K562 (cell line): ENCODE results near the gene CNPY2. TPM values are rescaled to one million over a fixed set of nuclear protein-coding genes. Genes with fewer than 3 reads are reported as not detected.

Source experiments
- ATF4 ChIP-seq: fragments of 450-650 bp; formaldehyde crosslinking; IDR thresholded peaks from 2 replicates; pipeline ENCODE4 v1.4.0; 2022; ENCODE audit warnings: mild to moderate bottlenecking, moderate library complexity
- BHLHE40 ChIP-seq: IDR thresholded peaks from 2 replicates; pipeline ENCODE4 v1.6.1; 2011; ENCODE audit warnings: low read length, improper control_type of control experiment
- CREB5 ChIP-seq: fragments of 250-450 bp; sonication (Bioruptor Pico); IDR thresholded peaks from 2 replicates; pipeline ENCODE4 v1.5.0; 2020; ENCODE audit warnings: mild to moderate bottlenecking
- FOXM1 ChIP-seq, 2 experiments: fragments of 450-650 bp in 1 of 2; sonication (generic) in 1 of 2; formaldehyde crosslinking in 1 of 2; IDR thresholded peaks; 2 replicates each; pipeline versions ENCODE4 v1.6.1 to v1.9.0; 2017 to 2022; ENCODE audit warnings: low read depth in 2 of 2, mild to moderate bottlenecking in 2 of 2, missing genetic modification reagents in 1 of 2, moderate library complexity in 1 of 2
- GATA2 ChIP-seq: sonication (generic); formaldehyde crosslinking; IDR thresholded peaks from 2 replicates; pipeline ENCODE4 v1.4.0; 2020; ENCODE audit warnings: mild to moderate bottlenecking, missing genetic modification reagents
- HOXB6 ChIP-seq: fragments of 250-450 bp; sonication (Bioruptor Pico); IDR thresholded peaks from 2 replicates; pipeline ENCODE4 v1.5.1; 2022; ENCODE audit warnings: mild to moderate bottlenecking, borderline replicate concordance
- KAT7 ChIP-seq: sonication (generic); formaldehyde crosslinking; IDR thresholded peaks from 2 replicates; pipeline ENCODE4 v1.8.0; 2022; ENCODE audit warnings: missing genetic modification reagents, mild to moderate bottlenecking, borderline replicate concordance
- NELFE ChIP-seq: IDR thresholded peaks from 2 replicates; pipeline ENCODE4 v1.6.1; 2011; ENCODE audit warnings: mild to moderate bottlenecking; ENCODE audit not compliant: insufficient read depth, insufficient read length
- NFATC3 ChIP-seq: fragments of 450-650 bp; IDR thresholded peaks from 2 replicates; pipeline ENCODE4 v1.6.1; 2017; ENCODE audit warnings: mild to moderate bottlenecking
- NFIX ChIP-seq: fragments of 250-450 bp; sonication (Bioruptor Pico); IDR thresholded peaks from 2 replicates; pipeline ENCODE4 v1.4.0; 2020; ENCODE audit warnings: low read depth, mild to moderate bottlenecking, moderate library complexity
- NUFIP1 ChIP-seq: fragments of 450-650 bp; IDR thresholded peaks from 2 replicates; pipeline ENCODE4 v1.6.1; 2018; ENCODE audit not compliant: partially characterized antibody
- SAFB ChIP-seq: fragments of 200-400 bp; formaldehyde crosslinking; IDR thresholded peaks from 2 replicates; pipeline ENCODE4 v1.6.1; 2017; ENCODE audit warnings: low read depth, low read length, borderline replicate concordance
- SAP30 ChIP-seq: fragments of 200-600 bp; sonication (generic); IDR thresholded peaks from 2 replicates; pipeline ENCODE4 v1.6.1; 2012; ENCODE audit warnings: borderline replicate concordance, low read depth, mild to moderate bottlenecking, moderate library complexity, low read length, control low read depth, inconsistent platforms; ENCODE audit not compliant: insufficient read depth, poor library complexity, severe bottlenecking
- SREBF1 ChIP-seq: fragments of 150-350 bp; IDR thresholded peaks from 2 replicates; pipeline ENCODE4 v1.6.1; 2014; ENCODE audit warnings: antibody characterized with exemption, low read depth, low read length, borderline replicate concordance
- SRSF1 ChIP-seq: fragments of 200-400 bp; formaldehyde crosslinking; IDR thresholded peaks from 2 replicates; pipeline ENCODE4 v1.6.1; 2017; ENCODE audit warnings: mild to moderate bottlenecking, low read depth, low read length, moderate library complexity
- THAP7 ChIP-seq: fragments of 250-450 bp; sonication (Bioruptor Pico); IDR thresholded peaks from 2 replicates; pipeline ENCODE4 v1.5.0; 2021
- ZNF143 ChIP-seq: sonication (generic); formaldehyde crosslinking; IDR thresholded peaks from 2 replicates; pipeline ENCODE4 v1.9.0; 2022; ENCODE audit warnings: mild to moderate bottlenecking, missing genetic modification reagents
- ZNF277 ChIP-seq: fragments of 250-450 bp; sonication (Bioruptor Pico); IDR thresholded peaks from 2 replicates; pipeline ENCODE4 v1.8.0; 2022; ENCODE audit warnings: inconsistent platforms, mild to moderate bottlenecking, moderate library complexity, borderline replicate concordance
- ZNF518B ChIP-seq: fragments of 250-450 bp; sonication (Bioruptor Pico); IDR thresholded peaks from 2 replicates; pipeline ENCODE4 v1.5.0; 2021; ENCODE audit warnings: mild to moderate bottlenecking, moderate library complexity
- polyA plus RNA-seq, 8 experiments: library from polyadenylated mRNA; depleted of rRNA in 4 of 8; stranded (reverse) in 5 of 8; unstranded in 3 of 8; fragments of >200 nt; fragmentation: Nextera tagmentation in 2 of 8; fragmentation: Illumina TruSeq in 1 of 8; extraction: Ambion mirVana in 2 of 8; extraction: Trizol in 1 of 8; gene quantifications; 2 replicates each; pipeline versions ENCODE4 v1.2.1 to v1.2.3, GENCODE V29; 2011 to 2014; ENCODE audit warnings: inconsistent platforms in 1 of 8, missing spikeins in 1 of 8
- total RNA-seq, 7 experiments: library from RNA; depleted of rRNA in 6 of 7; stranded (reverse); fragments of >200 nt in 6 of 7; fragmentation: Illumina TruSeq in 2 of 7; extraction: Trizol in 2 of 7; gene quantifications; 2 replicates each; pipeline versions ENCODE4 v1.2.1 to v1.2.3, GENCODE V29; 2011 to 2021; ENCODE audit warnings: low replicate concordance in 1 of 7

The CNPY2 gene
- total and polyA plus RNA-seq, 9 of the 15 experiments (the other 6 are each of a cell fraction or from before 2014, with no cell fraction given), result 33.8 to 190 (median 138) TPM

GRCh38 chr12:56333679-56334489, 18.1 kb upstream of the CNPY2 start, which contains the start of gene PAN2 (continued):
- TF ChIP-seq ZNF277 (no peak), CREB5 (CRISPR knock-in tag) (0 out of 2 replicates have a peak, but pooled peaks have one; percentile 54), KAT7 (CRISPR knock-in tag) (no peak), SREBF1 (peak; percentile 51; the same call in 1 of the 2 replicates), GATA2 (CRISPR knock-in tag) (no peak), BHLHE40 (peak; percentile 34; the same call in 1 of the 2 replicates), SRSF1 (no peak), NUFIP1 (peak; percentile 16), ZNF143 (CRISPR knock-in tag) (peak; percentile 75), THAP7 (CRISPR knock-in tag) (no peak), NFATC3 (peak; percentile 37; the same call in 1 of the 2 replicates), SAFB (no peak), SAP30 (no peak), ATF4 (CRISPR knock-in tag) (no peak), NFIX (no peak), HOXB6 (CRISPR knock-in tag) (no peak), ZNF518B (CRISPR knock-in tag) (no peak), FOXM1 (IDR thresholded peaks at IDR 0.05; ENCODE audit: low read depth) (peak; percentile 76), FOXM1 (CRISPR knock-in tag; IDR thresholded peaks at IDR 0.05; ENCODE audit: low read depth) (no peak), NELFE (no peak)
